ENCODE measurements around the gene SF3B4.

GRCh38 chr1:149972547-149972946 lies 44.9 kb upstream of the SF3B4 start:
- TF ChIP-seq, protein P1, sequence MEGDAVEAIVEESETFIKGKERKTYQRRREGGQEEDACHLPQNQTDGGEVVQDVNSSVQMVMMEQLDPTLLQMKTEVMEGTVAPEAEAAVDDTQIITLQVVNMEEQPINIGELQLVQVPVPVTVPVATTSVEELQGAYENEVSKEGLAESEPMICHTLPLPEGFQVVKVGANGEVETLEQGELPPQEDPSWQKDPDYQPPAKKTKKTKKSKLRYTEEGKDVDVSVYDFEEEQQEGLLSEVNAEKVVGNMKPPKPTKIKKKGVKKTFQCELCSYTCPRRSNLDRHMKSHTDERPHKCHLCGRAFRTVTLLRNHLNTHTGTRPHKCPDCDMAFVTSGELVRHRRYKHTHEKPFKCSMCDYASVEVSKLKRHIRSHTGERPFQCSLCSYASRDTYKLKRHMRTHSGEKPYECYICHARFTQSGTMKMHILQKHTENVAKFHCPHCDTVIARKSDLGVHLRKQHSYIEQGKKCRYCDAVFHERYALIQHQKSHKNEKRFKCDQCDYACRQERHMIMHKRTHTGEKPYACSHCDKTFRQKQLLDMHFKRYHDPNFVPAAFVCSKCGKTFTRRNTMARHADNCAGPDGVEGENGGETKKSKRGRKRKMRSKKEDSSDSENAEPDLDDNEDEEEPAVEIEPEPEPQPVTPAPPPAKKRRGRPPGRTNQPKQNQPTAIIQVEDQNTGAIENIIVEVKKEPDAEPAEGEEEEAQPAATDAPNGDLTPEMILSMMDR (IDR thresholded peaks at IDR 0.05; ENCODE audit: control extremely low read depth in 1 of 3, insufficient read depth in 1 of 3, low read depth in 1 of 3, low read length in 3 of 3) = no peak
- TF ChIP-seq EP300 (IDR thresholded peaks at IDR 0.05; ENCODE audit: borderline replicate concordance in 1 of 2, low read depth in 2 of 2, low read length in 2 of 2) (no peak), CHD2 (IDR thresholded peaks at IDR 0.05; ENCODE audit: low read length) (no peak), POLR2A (IDR thresholded peaks at IDR 0.05; ENCODE audit: control extremely low read depth in 1 of 2, low read depth in 2 of 2, low read length in 2 of 2) (no peak), BACH1 (IDR thresholded peaks at IDR 0.05; ENCODE audit: low read length) (no peak), TCF12 (IDR thresholded peaks at IDR 0.05; ENCODE audit: low read depth, low read length) (no peak), GTF2F1 (IDR thresholded peaks at IDR 0.05; ENCODE audit: borderline replicate concordance, low read depth, low read length) (no peak), FOSL1 (IDR thresholded peaks at IDR 0.05; ENCODE audit: insufficient read depth, low read depth, low read length) (no peak), POLR2AphosphoS5 (IDR thresholded peaks at IDR 0.05; ENCODE audit: low read depth, low read length) (no peak), SIN3A (conservative IDR thresholded peaks at IDR 0.05 in 1 of 2, IDR thresholded peaks at IDR 0.05 in 1 of 2; ENCODE audit: low read depth in 1 of 2, low read length in 2 of 2) (no peak)

Data from H1 (cell line).